ENCODE results near the gene IFT81.

DNA sequence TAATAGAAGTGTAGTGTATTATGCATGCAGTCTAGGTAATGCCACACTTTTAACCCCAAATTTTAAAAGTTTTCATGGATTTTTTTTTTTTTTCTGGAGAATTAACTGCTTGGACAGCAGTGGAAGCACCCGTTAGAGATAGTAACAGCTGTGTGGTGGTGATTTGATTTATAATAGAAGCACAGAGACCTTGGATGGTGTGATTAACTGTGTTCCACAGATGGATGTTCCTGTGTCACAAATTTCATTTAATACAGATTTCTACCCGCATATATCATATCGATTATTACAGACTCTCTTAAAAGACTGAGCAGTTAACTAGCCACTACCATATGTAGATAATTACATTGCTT lies 47.0 kb downstream of the IFT81 start:
- TF ChIP-seq POLR2A (IDR thresholded peaks at IDR 0.05): no peak
- TF ChIP-seq, protein P1, sequence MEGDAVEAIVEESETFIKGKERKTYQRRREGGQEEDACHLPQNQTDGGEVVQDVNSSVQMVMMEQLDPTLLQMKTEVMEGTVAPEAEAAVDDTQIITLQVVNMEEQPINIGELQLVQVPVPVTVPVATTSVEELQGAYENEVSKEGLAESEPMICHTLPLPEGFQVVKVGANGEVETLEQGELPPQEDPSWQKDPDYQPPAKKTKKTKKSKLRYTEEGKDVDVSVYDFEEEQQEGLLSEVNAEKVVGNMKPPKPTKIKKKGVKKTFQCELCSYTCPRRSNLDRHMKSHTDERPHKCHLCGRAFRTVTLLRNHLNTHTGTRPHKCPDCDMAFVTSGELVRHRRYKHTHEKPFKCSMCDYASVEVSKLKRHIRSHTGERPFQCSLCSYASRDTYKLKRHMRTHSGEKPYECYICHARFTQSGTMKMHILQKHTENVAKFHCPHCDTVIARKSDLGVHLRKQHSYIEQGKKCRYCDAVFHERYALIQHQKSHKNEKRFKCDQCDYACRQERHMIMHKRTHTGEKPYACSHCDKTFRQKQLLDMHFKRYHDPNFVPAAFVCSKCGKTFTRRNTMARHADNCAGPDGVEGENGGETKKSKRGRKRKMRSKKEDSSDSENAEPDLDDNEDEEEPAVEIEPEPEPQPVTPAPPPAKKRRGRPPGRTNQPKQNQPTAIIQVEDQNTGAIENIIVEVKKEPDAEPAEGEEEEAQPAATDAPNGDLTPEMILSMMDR (IDR thresholded peaks at IDR 0.05): no peak

Data from uterus (tissue), 2 donors.